GM19193 (cell line): ENCODE results near the gene SYDE2.

Experiments
- POLR2A ChIP-seq: IDR thresholded peaks from 4 replicates; pipeline ENCODE4 v1.6.1; 2011; ENCODE audit not compliant: insufficient read depth, insufficient read length; ENCODE audit errors: extremely low read depth

Gene SYDE2

GRCh38 chr1:85224734-85225623, 24.2 kb upstream of the SYDE2 start:
- TF ChIP-seq POLR2A: no peak

- no peak for TF ChIP-seq POLR2A
These were observed 23.5 kb upstream of the SYDE2 start for GRCh38 chr1:85224295-85224694.

DNA sequence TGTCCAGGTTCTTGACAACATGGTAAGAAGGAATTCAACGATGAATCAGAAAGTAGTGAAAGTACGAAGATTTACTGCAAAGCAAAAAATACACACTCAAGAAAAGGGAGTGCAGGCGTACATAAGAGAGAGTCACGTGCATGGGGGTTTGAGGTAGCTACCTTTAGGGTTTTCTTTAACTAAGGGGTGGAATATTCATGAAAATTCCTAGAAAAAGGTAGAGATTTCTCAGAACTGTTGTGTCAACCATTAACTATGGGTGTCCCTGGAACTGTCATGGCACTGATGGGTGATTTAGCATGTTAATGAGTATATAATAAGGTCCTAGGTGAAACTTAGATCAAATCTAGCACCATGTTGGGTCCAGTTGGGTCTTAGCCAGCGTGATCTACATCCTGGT, 22.5 kb upstream of the SYDE2 start:
- TF ChIP-seq POLR2A: no peak

DNA sequence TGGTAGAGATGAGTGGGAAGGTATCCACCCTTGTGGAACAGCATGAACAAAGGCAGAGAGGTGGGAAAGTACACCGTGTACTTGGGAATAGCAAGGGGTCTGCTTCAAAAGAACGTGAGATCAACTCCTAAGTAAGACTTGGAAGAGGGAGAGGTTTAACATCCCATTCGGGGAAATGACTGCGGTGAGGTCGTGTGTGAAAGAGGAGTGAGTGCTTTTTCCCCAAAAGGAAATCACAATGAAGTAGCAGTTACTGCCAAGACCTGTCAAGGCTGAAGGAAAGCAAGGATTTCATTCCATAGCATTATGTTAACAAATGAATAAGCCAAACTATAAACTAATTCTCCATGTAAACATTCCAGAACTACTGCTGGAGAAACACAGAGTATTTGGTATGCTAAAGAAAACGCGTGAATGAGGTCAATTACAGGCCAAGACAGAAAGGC, 20.0 kb upstream of the SYDE2 start:
- TF ChIP-seq POLR2A: no peak

DNA sequence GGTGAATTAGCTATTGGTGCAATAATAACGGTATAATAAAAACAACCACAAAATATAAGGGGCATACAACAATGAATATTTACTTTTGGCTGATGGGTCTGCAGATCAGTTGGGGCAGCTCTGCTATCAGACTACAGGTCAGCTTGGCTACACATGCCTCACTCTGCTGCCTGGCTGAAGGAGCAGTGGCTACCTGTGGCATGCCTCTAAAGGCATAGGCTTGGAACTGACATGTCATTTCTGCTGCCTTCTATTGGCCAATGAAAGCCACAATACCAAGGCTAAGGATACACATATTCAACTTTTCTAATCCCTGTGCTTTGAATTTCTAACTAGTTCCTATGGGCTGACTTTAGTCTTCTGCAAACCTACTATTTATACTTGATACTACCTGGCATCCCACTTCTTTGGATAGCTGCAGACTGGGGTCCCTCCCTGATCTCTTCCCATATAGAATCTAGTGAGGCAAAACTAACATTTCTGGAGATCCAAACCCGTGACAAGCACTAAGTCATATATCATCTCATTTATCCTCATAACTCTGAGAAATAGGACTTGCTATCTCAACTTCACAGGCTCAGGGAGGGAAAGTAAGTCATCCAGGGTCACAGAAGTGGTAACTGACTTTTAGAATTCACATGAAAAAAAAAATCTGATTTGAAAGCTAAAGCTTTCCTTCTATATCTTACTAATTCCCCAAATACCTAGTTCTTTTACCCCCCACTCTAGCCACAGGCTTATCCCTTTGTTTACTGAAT, 19.2 kb upstream of the SYDE2 start:
- no peak for TF ChIP-seq POLR2A

- no peak for TF ChIP-seq POLR2A
These were observed 15.9 kb upstream of the SYDE2 start for GRCh38 chr1:85216697-85217096.

GRCh38 chr1:85214654-85215053, 13.8 kb upstream of the SYDE2 start:
- no peak for TF ChIP-seq POLR2A

DNA sequence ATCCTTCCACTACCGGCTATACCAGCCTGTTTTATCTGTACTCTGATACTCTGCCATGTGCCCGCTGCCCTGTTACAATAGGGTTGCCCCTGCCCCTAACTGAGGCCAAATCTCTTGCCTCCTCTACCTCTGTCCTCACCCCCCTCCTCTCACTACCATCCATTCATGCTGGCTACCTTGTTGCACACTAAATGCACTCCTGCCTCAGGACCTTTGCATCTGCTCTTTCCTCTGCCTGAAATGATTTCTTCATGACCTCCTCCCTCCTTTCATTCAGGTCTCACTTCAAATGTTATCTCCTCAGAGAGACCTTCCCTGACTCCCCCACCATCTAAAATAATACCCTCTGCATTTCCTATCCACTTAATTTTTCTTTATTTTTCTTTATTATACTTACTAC, 7.7 kb upstream of the SYDE2 start:
- TF ChIP-seq POLR2A: no peak

- TF ChIP-seq POLR2A: no peak
These were observed 2.9 kb upstream of the SYDE2 start for GRCh38 chr1:85203573-85204171.

GRCh38 chr1:85202864-85203255, 2.0 kb upstream of the SYDE2 start:
- TF ChIP-seq POLR2A: no peak

DNA sequence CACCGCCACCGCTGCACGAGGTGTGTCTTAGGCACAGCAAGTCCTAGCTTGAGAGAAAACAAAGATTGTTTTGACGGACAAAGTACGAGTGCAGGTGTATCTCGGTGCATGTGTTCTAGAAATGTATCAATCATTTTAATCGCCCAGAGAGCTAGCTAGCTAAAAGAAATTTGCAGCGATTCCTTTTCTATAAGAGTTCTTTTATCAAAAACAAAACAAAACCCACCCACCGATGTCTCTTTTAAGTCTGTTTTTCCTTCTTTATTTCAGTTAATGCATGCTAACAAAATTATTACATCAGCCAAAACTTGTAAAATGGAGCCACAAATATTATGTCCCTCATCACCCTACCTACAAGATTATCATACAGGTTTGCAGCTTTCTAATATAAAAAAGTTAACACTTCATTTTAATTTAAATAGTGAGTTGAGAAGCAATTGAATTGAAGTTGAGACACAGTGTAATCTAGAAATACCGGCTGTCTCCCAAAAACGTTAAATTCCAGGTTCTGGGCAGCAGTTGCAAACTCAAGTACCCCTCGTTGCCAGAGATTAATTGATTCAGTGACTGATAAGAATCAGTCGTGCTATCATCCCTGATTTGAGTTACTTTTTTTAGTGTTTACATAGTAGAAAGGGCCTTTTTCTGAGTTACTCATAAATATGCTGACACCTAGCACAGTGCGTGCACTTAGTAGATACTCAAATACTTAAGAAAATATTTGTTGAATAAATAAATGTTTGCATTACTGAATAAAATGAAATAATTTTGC, 1.5 kb upstream of the SYDE2 start:
- no peak for TF ChIP-seq POLR2A

DNA sequence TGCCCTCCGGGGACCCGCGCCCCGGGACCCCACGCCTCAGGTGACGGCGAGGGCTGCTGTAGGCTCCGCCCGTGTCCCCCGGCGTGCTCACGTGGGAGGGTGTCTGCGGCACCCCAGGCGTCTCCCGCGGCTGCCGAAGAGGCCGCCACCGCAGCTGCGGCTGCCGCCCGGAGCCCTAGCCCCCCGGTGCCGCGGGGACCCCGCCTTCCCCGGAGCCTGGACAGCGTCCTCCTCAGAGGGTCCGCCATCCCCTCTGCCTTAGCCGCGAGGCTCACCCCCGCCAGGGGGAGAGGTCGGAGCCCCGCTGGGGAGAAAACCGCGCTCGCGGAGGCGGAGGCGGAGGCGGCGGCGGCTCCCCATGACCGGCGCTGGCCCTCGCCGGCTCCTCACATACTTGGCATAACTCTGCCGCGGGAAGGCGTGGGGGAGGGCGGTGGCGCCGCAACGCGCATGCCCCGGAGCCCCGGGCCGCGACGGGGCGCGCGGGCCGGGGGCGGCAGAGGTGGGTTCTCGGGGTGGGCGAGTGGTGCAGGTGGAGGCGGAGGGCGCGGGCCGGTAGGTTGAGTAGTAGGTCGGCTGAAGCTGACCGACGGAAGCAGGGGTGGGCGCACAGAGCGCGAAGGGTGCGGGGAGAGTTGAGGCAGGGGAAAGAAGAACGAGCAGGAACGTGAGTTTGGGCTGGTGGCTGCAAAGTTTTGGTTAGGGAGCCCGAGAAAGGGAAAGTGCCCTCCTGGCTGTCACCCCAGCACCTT, 700 bp upstream of the SYDE2 start:
- TF ChIP-seq POLR2A: no peak

GRCh38 chr1:85199667-85200462, 951 bp downstream of the SYDE2 start:
- no peak for TF ChIP-seq POLR2A

GRCh38 chr1:85198864-85199263, 2.0 kb downstream of the SYDE2 start:
- no peak for TF ChIP-seq POLR2A

DNA sequence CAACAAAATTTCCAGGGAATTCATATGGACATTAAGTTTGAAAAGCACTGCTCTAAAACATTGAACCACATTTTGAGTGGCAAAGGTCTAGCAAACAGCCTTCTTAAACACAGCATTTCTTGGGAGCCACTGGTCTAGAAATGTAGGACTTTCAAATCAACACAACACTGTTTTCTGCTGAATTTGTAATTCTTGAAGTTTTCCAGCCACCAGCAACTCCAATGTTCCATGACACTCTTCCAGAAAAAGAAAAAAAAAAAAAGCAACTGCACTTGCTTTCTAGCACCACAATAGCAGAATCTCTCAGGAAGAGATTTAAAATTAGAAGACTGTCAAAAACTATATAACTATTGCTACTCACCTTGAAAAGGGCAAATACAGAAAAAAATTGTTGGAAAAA, 4.5 kb downstream of the SYDE2 start:
- TF ChIP-seq POLR2A: no peak
